Measurements from ENCODE around the gene LTBP1. TPM values are rescaled to one million over a fixed set of nuclear protein-coding genes. Genes with fewer than 3 reads are reported as not detected.

LTBP1 gene
- total RNA-seq, 1 experiment from 2014 or later, result 2.2 TPM

- H3K36me3 ChIP-seq (ENCODE audit: insufficient read depth, low read length, poor library complexity, severe bottlenecking), result no peaks in the 10 kb centered on the region
- H3K27ac ChIP-seq (ENCODE audit: low read depth, low read length, poor library complexity, severe bottlenecking), result no peak overlapping the region
- no peak for DNase-seq (ENCODE audit: low spot score)
- ChIA-PET POLR2A (ENCODE audit: low non-redundant PET) (no interaction called here), CTCF (no interaction called here)
- intact Hi-C loops (cut with micrococcal nuclease; ENCODE audit: unreplicated experiment), result no loop called here
- H3K27me3 ChIP-seq (replicated peaks; ENCODE audit: insufficient read depth, low read depth, low read length, poor library complexity), result no peaks in the 10 kb centered on the region
- TF ChIP-seq, protein P1, sequence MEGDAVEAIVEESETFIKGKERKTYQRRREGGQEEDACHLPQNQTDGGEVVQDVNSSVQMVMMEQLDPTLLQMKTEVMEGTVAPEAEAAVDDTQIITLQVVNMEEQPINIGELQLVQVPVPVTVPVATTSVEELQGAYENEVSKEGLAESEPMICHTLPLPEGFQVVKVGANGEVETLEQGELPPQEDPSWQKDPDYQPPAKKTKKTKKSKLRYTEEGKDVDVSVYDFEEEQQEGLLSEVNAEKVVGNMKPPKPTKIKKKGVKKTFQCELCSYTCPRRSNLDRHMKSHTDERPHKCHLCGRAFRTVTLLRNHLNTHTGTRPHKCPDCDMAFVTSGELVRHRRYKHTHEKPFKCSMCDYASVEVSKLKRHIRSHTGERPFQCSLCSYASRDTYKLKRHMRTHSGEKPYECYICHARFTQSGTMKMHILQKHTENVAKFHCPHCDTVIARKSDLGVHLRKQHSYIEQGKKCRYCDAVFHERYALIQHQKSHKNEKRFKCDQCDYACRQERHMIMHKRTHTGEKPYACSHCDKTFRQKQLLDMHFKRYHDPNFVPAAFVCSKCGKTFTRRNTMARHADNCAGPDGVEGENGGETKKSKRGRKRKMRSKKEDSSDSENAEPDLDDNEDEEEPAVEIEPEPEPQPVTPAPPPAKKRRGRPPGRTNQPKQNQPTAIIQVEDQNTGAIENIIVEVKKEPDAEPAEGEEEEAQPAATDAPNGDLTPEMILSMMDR (conservative IDR thresholded peaks at IDR 0.05; ENCODE audit: low read depth, low read length), result no peak
- TF ChIP-seq EZH2 (IDR thresholded peaks at IDR 0.05; ENCODE audit: borderline replicate concordance, low read depth, low read length, poor library complexity, severe bottlenecking), result no peak
- no peak overlapping the region for H3K4me3 ChIP-seq (ENCODE audit: low read depth, low read length, poor library complexity, severe bottlenecking)
- no TSS peak for BruUV-seq (replicated peaks)
- no peaks in the 10 kb centered on the region for H3K4me1 ChIP-seq (ENCODE audit: insufficient read depth, low read length, poor library complexity, severe bottlenecking)
- no peaks in the 10 kb centered on the region for H3K9me3 ChIP-seq (ENCODE audit: low read depth, low read length, poor library complexity, severe bottlenecking)
These were observed 488.8 kb downstream of the LTBP1 start for GRCh38 chr2:33435518-33435917.

DNA sequence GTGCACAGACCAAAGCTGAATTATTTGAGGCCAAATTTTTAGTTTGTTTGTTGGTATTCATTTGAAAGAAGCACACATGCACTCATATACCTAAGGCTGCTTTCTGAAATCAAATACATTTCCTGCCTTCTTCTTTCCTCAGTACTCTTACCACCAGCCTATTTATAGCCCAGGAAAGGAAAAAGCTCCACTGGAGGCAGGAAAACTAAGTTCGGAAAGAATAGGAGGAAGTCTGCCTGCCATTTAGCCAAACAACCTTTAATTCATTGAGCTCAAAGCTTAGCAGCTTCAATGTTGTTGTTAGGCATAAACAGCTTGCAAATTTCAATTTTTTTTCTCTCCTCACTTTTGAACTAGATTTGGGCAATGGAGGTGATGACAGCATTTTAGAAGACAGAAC lies 489.3 kb downstream of the LTBP1 start:
- Histone ChIP-seq H3K27ac (ENCODE audit: low read depth, low read length, poor library complexity, severe bottlenecking) (no peak overlapping the region), H3K36me3 (ENCODE audit: insufficient read depth, low read length, poor library complexity, severe bottlenecking) (no peaks in the 10 kb centered on the region), H3K27me3 (replicated peaks; ENCODE audit: insufficient read depth, low read depth, low read length, poor library complexity) (no peaks in the 10 kb centered on the region), H3K4me1 (ENCODE audit: insufficient read depth, low read length, poor library complexity, severe bottlenecking) (no peaks in the 10 kb centered on the region), H3K4me3 (ENCODE audit: low read depth, low read length, poor library complexity, severe bottlenecking) (no peak overlapping the region), H3K9me3 (ENCODE audit: low read depth, low read length, poor library complexity, severe bottlenecking) (no peaks in the 10 kb centered on the region)
- BruUV-seq (replicated peaks), result no TSS peak
- POLR2A ChIA-PET (ENCODE audit: low non-redundant PET), result no interaction called here
- no peak for DNase-seq (ENCODE audit: low spot score)
- CTCF ChIA-PET, result no interaction called here
- intact Hi-C loops (cut with micrococcal nuclease; ENCODE audit: unreplicated experiment), result no loop called here
- TF ChIP-seq EZH2 (IDR thresholded peaks at IDR 0.05; ENCODE audit: borderline replicate concordance, low read depth, low read length, poor library complexity, severe bottlenecking), result no peak
- TF ChIP-seq, protein P1 (conservative IDR thresholded peaks at IDR 0.05; ENCODE audit: low read depth, low read length), result no peak

DNA sequence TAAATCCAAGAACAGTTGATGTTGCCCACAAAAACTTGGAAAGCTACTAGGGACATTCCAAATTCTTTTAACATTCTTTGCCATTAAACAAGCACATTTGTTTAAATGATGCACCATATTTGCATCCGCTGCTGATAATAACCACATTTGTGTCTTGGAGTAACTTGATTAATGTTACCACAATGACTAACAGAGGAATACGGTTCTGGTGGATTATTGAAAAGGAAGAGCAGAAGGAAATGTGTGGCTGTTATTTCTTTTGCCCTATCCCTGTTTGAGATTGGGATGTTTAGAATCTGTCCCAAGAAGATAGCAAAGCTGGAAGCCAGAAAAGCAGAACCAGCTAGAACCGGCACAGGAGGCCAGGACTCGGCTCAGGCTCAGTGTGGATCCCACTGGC lies 490.5 kb downstream of the LTBP1 start:
- Histone ChIP-seq H3K27ac (ENCODE audit: low read depth, low read length, poor library complexity, severe bottlenecking) (no peak overlapping the region), H3K4me1 (ENCODE audit: insufficient read depth, low read length, poor library complexity, severe bottlenecking) (no peaks in the 10 kb centered on the region), H3K27me3 (replicated peaks; ENCODE audit: insufficient read depth, low read depth, low read length, poor library complexity) (no peaks in the 10 kb centered on the region), H3K36me3 (ENCODE audit: insufficient read depth, low read length, poor library complexity, severe bottlenecking) (no peaks in the 10 kb centered on the region), H3K4me3 (ENCODE audit: low read depth, low read length, poor library complexity, severe bottlenecking) (no peak overlapping the region), H3K9me3 (ENCODE audit: low read depth, low read length, poor library complexity, severe bottlenecking) (no peaks in the 10 kb centered on the region)
- intact Hi-C loops (cut with micrococcal nuclease; ENCODE audit: unreplicated experiment), result no loop called here
- no TSS peak for BruUV-seq (replicated peaks)
- DNase-seq (ENCODE audit: low spot score), result no peak
- ChIA-PET CTCF (no interaction called here), POLR2A (ENCODE audit: low non-redundant PET) (no interaction called here)
- no peak for TF ChIP-seq EZH2 (IDR thresholded peaks at IDR 0.05; ENCODE audit: borderline replicate concordance, low read depth, low read length, poor library complexity, severe bottlenecking)
- TF ChIP-seq, protein P1 (conservative IDR thresholded peaks at IDR 0.05; ENCODE audit: low read depth, low read length), result no peak
